Astrocyte (in vitro differentiated cells and primary cell): Measurements from ENCODE around the gene REEP1. TPM values are rescaled to one million over a fixed set of nuclear protein-coding genes. Genes with fewer than 3 reads are reported as not detected.

Source experiments
- DNase-seq: peaks from one replicate; pipeline ENCODE4 v3.0.0-alpha.2; 2010; ENCODE audit warnings: low read depth
- FAIRE-seq: peaks from 2 replicates; lab custom pipeline; 2011; peaks lifted over from hg19 to GRCh38; lab: Jason Lieb, UNC
- H2AFZ ChIP-seq: 2 replicates; pipeline ENCODE4 v1.6.0; 2012; ENCODE audit warnings: low read depth, low read length, inconsistent platforms
- H3K27ac ChIP-seq: 2 replicates; pipeline ENCODE4 v1.5.1; 2011; ENCODE audit warnings: low read depth, low read length, inconsistent platforms
- H3K27me3 ChIP-seq: 2 replicates; pipeline ENCODE4 v1.6.0; 2011; ENCODE audit warnings: low read length, inconsistent platforms; ENCODE audit not compliant: insufficient read depth
- H3K36me3 ChIP-seq: 2 replicates; pipeline ENCODE4 v1.5.1; 2011; ENCODE audit warnings: low read length, inconsistent platforms; ENCODE audit not compliant: insufficient read depth
- H3K4me1 ChIP-seq: 2 replicates; pipeline ENCODE4 v1.5.1; 2011; ENCODE audit warnings: low read length, inconsistent platforms; ENCODE audit not compliant: insufficient read depth
- H3K4me2 ChIP-seq: 2 replicates; pipeline ENCODE4 v1.6.0; 2012; ENCODE audit warnings: low read length, inconsistent platforms
- H3K4me3 ChIP-seq: 2 replicates; pipeline ENCODE4 v1.5.1; 2011; ENCODE audit warnings: low read depth, mild to moderate bottlenecking, low read length, inconsistent platforms; ENCODE audit not compliant: insufficient read depth
- H3K79me2 ChIP-seq: 2 replicates; pipeline ENCODE4 v1.6.0; 2012; ENCODE audit warnings: mild to moderate bottlenecking, low read length, inconsistent platforms; ENCODE audit not compliant: insufficient read depth
- H3K9ac ChIP-seq: 2 replicates; pipeline ENCODE4 v1.6.0; 2012; ENCODE audit warnings: mild to moderate bottlenecking, low read length, inconsistent platforms
- H3K9me3 ChIP-seq: 2 replicates; pipeline ENCODE4 v1.5.1; 2012; ENCODE audit warnings: low read depth, mild to moderate bottlenecking, low read length, inconsistent platforms; ENCODE audit not compliant: insufficient read depth
- H4K20me1 ChIP-seq: 2 replicates; pipeline ENCODE4 v1.6.0; 2012; ENCODE audit warnings: low read length, inconsistent platforms; ENCODE audit not compliant: insufficient read depth
- H3K27ac Mint-ChIP-seq: one replicate; pipeline ENCODE4 v1.8.0; 2021; ENCODE audit warnings: mild to moderate bottlenecking, mixed read lengths; ENCODE audit not compliant: unreplicated experiment
- H3K27me3 Mint-ChIP-seq: one replicate; pipeline ENCODE4 v1.8.0; 2021; ENCODE audit warnings: low read depth, mixed read lengths; ENCODE audit not compliant: unreplicated experiment
- H3K36me3 Mint-ChIP-seq: one replicate; pipeline ENCODE4 v1.8.0; 2021; ENCODE audit warnings: low read depth, mixed read lengths; ENCODE audit not compliant: unreplicated experiment
- H3K4me1 Mint-ChIP-seq: one replicate; pipeline ENCODE4 v1.8.0; 2021; ENCODE audit warnings: low read depth, mixed read lengths; ENCODE audit not compliant: unreplicated experiment
- H3K4me3 Mint-ChIP-seq: one replicate; pipeline ENCODE4 v1.8.0; 2021; ENCODE audit warnings: mild to moderate bottlenecking, moderate library complexity, mixed read lengths; ENCODE audit not compliant: unreplicated experiment
- H3K9me3 Mint-ChIP-seq: one replicate; pipeline ENCODE4 v1.8.0; 2021; ENCODE audit warnings: mild to moderate bottlenecking, mixed read lengths; ENCODE audit not compliant: unreplicated experiment
- CTCF ChIP-seq: IDR thresholded peaks from 2 replicates; pipeline ENCODE4 v1.5.1; 2011; ENCODE audit warnings: low read depth, mild to moderate bottlenecking, inconsistent platforms, low read length, moderate library complexity; ENCODE audit not compliant: insufficient read depth
- EZH2 ChIP-seq: IDR thresholded peaks from 2 replicates; pipeline ENCODE4 v1.6.1; 2012; ENCODE audit warnings: mild to moderate bottlenecking, low read length, inconsistent platforms; ENCODE audit not compliant: insufficient read depth
- total RNA-seq: library from RNA; stranded (reverse); gene quantifications from 2 replicates; pipeline ENCODE4 v1.2.1, GENCODE V29; 2021

Gene REEP1
- total RNA-seq, 1 donor from 2014 or later = 0.61 TPM

- Histone ChIP-seq H3K4me2 (no peak overlapping the region), H3K79me2 (no peaks in the 10 kb centered on the region), H3K9ac (no peak overlapping the region), H3K4me3 (no peak overlapping the region), H3K27me3 (no peaks in the 10 kb centered on the region), H3K9me3 (no peaks in the 10 kb centered on the region), H2AFZ (no peak overlapping the region), H3K36me3 (no peaks in the 10 kb centered on the region), H3K4me1 (no peaks in the 10 kb centered on the region), H4K20me1 (no peaks in the 10 kb centered on the region), H3K27ac (no peak overlapping the region)
- H3K4me1 Mint-ChIP-seq = peaks cover 5% of the 10 kb centered on the region
- FAIRE-seq = no peak
- H3K4me3 Mint-ChIP-seq = no peak overlapping the region
- DNase-seq = no peak
- no peaks in the 10 kb centered on the region for H3K36me3 Mint-ChIP-seq
- H3K9me3 Mint-ChIP-seq = peaks cover 4% of the 10 kb centered on the region
- TF ChIP-seq EZH2 (no peak), CTCF (no peak)
- no peak overlapping the region for H3K27ac Mint-ChIP-seq
- peaks cover 41% of the 10 kb centered on the region for H3K27me3 Mint-ChIP-seq
These were observed 97.2 kb downstream of the REEP1 start for GRCh38 chr2:86240251-86240650.

- Histone ChIP-seq H3K27me3 (no peaks in the 10 kb centered on the region), H3K36me3 (no peaks in the 10 kb centered on the region), H3K9me3 (no peaks in the 10 kb centered on the region), H3K4me1 (no peaks in the 10 kb centered on the region), H3K27ac (no peak overlapping the region), H4K20me1 (no peaks in the 10 kb centered on the region), H3K79me2 (no peaks in the 10 kb centered on the region), H3K9ac (no peak overlapping the region), H3K4me3 (no peak overlapping the region), H2AFZ (no peak overlapping the region), H3K4me2 (no peak overlapping the region)
- Mint-ChIP-seq H3K36me3 (no peaks in the 10 kb centered on the region), H3K27me3 (peaks cover 41% of the 10 kb centered on the region), H3K9me3 (peaks cover 4% of the 10 kb centered on the region), H3K4me1 (peaks cover 5% of the 10 kb centered on the region), H3K4me3 (no peak overlapping the region), H3K27ac (no peak overlapping the region)
- no peak for TF ChIP-seq EZH2
- TF ChIP-seq CTCF = no peak
- FAIRE-seq (no peak), DNase-seq (no peak)
These were observed 97.7 kb downstream of the REEP1 start for GRCh38 chr2:86239745-86240144.

- H3K36me3 ChIP-seq = no peaks in the 10 kb centered on the region
- H4K20me1 ChIP-seq = no peaks in the 10 kb centered on the region
- peaks cover 4% of the 10 kb centered on the region for H3K9me3 Mint-ChIP-seq
- FAIRE-seq = no peak
- no peak for DNase-seq
- no peak overlapping the region for H3K4me3 Mint-ChIP-seq
- no peak overlapping the region for H2AFZ ChIP-seq
- no peak overlapping the region for H3K27ac Mint-ChIP-seq
- no peaks in the 10 kb centered on the region for H3K36me3 Mint-ChIP-seq
- H3K27ac ChIP-seq = no peak overlapping the region
- H3K4me1 Mint-ChIP-seq = peaks cover 5% of the 10 kb centered on the region
- no peaks in the 10 kb centered on the region for H3K4me1 ChIP-seq
- no peak overlapping the region for H3K9ac ChIP-seq
- no peak overlapping the region for H3K4me2 ChIP-seq
- H3K4me3 ChIP-seq = no peak overlapping the region
- H3K79me2 ChIP-seq = no peaks in the 10 kb centered on the region
- no peaks in the 10 kb centered on the region for H3K27me3 ChIP-seq
- H3K9me3 ChIP-seq = no peaks in the 10 kb centered on the region
- peaks cover 41% of the 10 kb centered on the region for H3K27me3 Mint-ChIP-seq
- TF ChIP-seq CTCF (no peak), EZH2 (no peak)
These were observed 98.1 kb downstream of the REEP1 start for GRCh38 chr2:86239326-86239725.
